ENCODE measurements around the gene TSHZ1. TPM values are rescaled to one million over a fixed set of nuclear protein-coding genes. Genes with fewer than 3 reads are reported as not detected.

TSHZ1 gene
- total RNA-seq, 4 donors from 2014 or later = 22.3 to 41.7 (median 33.8) TPM

DNA sequence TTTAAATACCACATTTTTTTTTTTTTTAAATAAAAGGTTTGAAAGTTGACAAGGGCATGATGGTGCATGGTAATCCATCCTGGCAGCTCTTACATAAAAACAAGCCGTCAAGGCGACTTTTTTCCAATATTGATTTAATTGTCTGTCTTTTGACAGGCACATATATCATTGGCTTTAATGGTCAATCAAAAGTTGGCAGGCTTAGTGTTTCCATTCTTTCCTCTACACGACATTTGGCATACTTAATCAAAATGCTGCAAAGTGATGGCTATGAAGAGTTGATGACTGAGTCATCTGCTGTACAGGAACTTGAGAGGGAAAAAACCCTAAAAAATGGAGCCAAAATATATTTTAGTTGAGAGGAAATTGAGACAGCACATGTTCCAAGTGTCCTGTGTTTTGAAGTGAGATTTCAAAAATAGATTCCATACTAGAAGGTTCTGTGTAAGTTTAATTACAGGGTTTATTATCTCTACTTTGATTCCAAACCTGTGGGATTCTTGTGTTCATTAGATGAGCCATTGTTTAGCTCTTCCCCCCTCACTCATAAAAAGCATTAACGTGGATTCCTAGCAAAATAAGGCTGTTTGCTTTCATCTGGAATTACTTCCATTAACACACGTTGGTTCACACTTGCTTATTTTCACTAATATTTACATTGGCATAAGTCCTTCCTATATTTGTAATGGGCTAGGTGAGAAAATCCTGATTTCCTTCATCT lies 3.2 kb downstream of the TSHZ1 start:
- ATAC-seq = no peak
- H3K27ac ChIP-seq = peak overlapping the region; percentile 32 to 94 (median 70)
- H3K4me3 ChIP-seq = peak overlapping the region in 1 of 2 donors; percentile 77
- H3K4me1 ChIP-seq = peaks cover 0 to 74% (median 5%) of the 10 kb centered on the region in 3 donors
- WGBS, 2 donors (ENCODE audit: low coverage in 1 of 2) = 9 to 17% methylated on average over 5 of the region's 5 CpGs
- H3K27me3 ChIP-seq = no peaks in the 10 kb centered on the region
- no peaks in the 10 kb centered on the region for H3K36me3 ChIP-seq
- H3K9me3 ChIP-seq = no peaks in the 10 kb centered on the region
- TF ChIP-seq POLR2A (IDR thresholded peaks at IDR 0.05) (no peak), POLR2AphosphoS5 (IDR thresholded peaks at IDR 0.05) (peak; percentile 87)
- TF ChIP-seq, protein P1, sequence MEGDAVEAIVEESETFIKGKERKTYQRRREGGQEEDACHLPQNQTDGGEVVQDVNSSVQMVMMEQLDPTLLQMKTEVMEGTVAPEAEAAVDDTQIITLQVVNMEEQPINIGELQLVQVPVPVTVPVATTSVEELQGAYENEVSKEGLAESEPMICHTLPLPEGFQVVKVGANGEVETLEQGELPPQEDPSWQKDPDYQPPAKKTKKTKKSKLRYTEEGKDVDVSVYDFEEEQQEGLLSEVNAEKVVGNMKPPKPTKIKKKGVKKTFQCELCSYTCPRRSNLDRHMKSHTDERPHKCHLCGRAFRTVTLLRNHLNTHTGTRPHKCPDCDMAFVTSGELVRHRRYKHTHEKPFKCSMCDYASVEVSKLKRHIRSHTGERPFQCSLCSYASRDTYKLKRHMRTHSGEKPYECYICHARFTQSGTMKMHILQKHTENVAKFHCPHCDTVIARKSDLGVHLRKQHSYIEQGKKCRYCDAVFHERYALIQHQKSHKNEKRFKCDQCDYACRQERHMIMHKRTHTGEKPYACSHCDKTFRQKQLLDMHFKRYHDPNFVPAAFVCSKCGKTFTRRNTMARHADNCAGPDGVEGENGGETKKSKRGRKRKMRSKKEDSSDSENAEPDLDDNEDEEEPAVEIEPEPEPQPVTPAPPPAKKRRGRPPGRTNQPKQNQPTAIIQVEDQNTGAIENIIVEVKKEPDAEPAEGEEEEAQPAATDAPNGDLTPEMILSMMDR (IDR thresholded peaks at IDR 0.05) = peak in 1 of 4 experiments; percentile 14

DNA sequence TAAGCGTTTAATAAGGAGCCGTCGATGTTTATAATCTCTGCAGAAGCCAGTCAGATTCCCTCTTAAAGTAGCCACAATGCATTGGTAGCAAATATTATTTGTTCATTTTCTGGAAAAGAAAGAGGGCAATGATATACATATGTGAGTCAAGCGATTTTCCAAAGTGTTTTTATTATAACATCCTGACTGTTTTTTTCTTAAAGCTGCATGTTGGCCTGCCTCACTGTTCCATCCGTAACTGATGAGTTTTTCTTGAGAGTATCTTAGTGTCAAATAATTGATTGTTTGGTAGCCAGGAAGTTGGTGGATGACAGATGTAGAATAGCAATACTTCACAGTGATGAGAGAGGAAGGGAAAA lies 3.7 kb downstream of the TSHZ1 start:
- no peaks in the 10 kb centered on the region for H3K9me3 ChIP-seq
- H3K36me3 ChIP-seq = no peaks in the 10 kb centered on the region
- TF ChIP-seq, protein P1 (IDR thresholded peaks at IDR 0.05) = no peak
- TF ChIP-seq POLR2A (IDR thresholded peaks at IDR 0.05) (no peak), EP300 (IDR thresholded peaks at IDR 0.05) (no peak)
- peak overlapping the region in 1 of 2 donors; percentile 77 for H3K4me3 ChIP-seq
- no peak for ATAC-seq
- H3K27ac ChIP-seq = peak overlapping the region; percentile 32 to 94 (median 70)
- H3K4me1 ChIP-seq = peaks cover 0 to 78% (median 5%) of the 10 kb centered on the region in 3 donors
- 23 to 51% methylated on average over 5 of the region's 5 CpGs for WGBS, 2 donors (ENCODE audit: low coverage in 1 of 2)
- no peaks in the 10 kb centered on the region for H3K27me3 ChIP-seq

DNA sequence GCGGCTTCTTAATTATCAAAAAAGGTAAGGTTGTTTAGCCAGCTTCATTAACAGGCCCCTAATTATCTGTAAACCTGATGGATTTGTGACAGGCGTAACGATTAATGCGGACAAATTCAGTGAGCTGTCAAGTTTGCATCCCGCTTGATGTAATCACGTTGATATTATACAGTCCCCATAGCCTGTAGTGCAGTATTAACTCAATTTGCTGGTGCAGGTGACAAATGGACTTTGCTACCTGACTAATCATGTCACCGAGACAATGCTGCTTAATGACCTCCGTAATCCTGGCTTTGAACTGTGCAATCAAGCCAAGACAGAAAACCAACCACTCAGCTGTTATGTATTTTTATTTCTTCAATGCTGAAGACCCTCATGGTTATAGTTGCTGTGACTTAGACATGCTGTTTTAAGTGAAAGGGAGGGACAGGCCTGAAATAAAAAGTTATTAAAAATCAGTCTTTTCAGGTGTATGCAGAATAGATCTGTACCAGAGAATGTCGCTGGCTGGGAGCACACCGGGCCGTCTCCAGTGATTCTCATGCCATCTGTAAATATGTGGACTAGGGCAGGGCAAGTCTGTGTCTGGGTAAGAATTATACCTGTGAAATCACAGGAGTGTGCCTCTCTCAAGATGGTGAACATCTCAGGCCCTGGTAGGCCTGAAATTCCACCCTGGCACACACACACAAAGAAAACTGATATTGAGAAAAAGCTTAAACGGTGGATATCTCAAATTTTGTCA lies 4.3 kb downstream of the TSHZ1 start:
- 80 to 84% methylated on average over 7 to 10 of the region's 12 CpGs for WGBS, 2 donors (ENCODE audit: low coverage in 1 of 2)
- no peaks in the 10 kb centered on the region for H3K36me3 ChIP-seq
- no peak overlapping the region for H3K4me3 ChIP-seq
- H3K27ac ChIP-seq = peak overlapping the region in 3 of 4 donors; percentile 49 to 94 (median 92)
- H3K27me3 ChIP-seq = no peaks in the 10 kb centered on the region
- TF ChIP-seq POLR2AphosphoS5 (IDR thresholded peaks at IDR 0.05) = no peak
- no peaks in the 10 kb centered on the region for H3K9me3 ChIP-seq
- H3K4me1 ChIP-seq = peaks cover 0 to 83% (median 5%) of the 10 kb centered on the region in 3 donors
- no peak for ATAC-seq

DNA sequence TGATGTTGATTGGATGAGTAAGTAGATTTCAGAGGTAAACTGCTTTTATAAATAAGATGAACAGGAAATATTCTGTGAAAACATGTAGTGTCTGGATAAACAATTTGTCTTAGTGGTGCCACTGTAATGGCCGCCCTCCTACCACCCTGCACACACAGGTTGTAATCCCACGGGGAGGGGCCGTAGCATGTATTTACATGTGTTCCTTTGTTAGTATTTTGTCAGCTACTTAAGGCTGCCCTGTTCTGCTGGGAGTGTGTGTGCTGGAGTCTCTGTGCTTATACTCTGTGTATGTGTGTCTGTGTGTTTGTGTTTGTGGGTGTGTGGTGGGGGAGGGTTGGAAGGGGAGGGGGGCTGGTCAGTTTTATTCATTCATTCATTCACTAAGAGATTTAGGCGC lies 5.1 kb downstream of the TSHZ1 start:
- WGBS, 2 donors (ENCODE audit: low coverage in 1 of 2) = 84 to 89% methylated on average over 3 to 4 of the region's 4 CpGs
- no peak for ATAC-seq
- peak overlapping the region in 3 of 4 donors; percentile 49 to 94 (median 92) for H3K27ac ChIP-seq

More for the DNA sequence above, 5.1 kb downstream of the TSHZ1 start:
- no peaks in the 10 kb centered on the region for H3K9me3 ChIP-seq
- H3K27me3 ChIP-seq = no peaks in the 10 kb centered on the region
- H3K4me1 ChIP-seq = peaks cover 0 to 84% (median 5%) of the 10 kb centered on the region in 3 donors
- no peaks in the 10 kb centered on the region for H3K36me3 ChIP-seq
- no peak for TF ChIP-seq POLR2AphosphoS5 (IDR thresholded peaks at IDR 0.05)
- no peak for TF ChIP-seq EP300 (IDR thresholded peaks at IDR 0.05)
- TF ChIP-seq, protein P1 (IDR thresholded peaks at IDR 0.05) = no peak
- no peak for TF ChIP-seq POLR2A (IDR thresholded peaks at IDR 0.05)
- H3K4me3 ChIP-seq = no peak overlapping the region

All from gastroesophageal sphincter (tissue), 4 donors.